Tibial nerve (tissue), 4 donors: ENCODE measurements around the gene FAM25A. TPM values are rescaled to one million over a fixed set of nuclear protein-coding genes. Genes with fewer than 3 reads are reported as not detected.
A peak's percentile ranks its signal among the peaks of the same experiment; 100 is the strongest.

Experiments used
- DNase-seq, 2 donors: peaks; one replicate each; pipeline ENCODE4 v3.0.0-alpha.2; 2019; ENCODE audit warnings: low spot score in 2 of 2
- H3K27ac ChIP-seq, 4 donors: fragments of 200-600 bp; sonication (generic) in 3 of 4; one replicate each; pipeline ENCODE4 v1.5.1; 2017 to 2019; ENCODE audit warnings: mild to moderate bottlenecking in 1 of 4
- H3K27me3 ChIP-seq, 2 donors: fragments of 200-600 bp; sonication (generic) in 1 of 2; one replicate each; pipeline versions ENCODE4 v1.5.1 to v1.6.0; 2017 to 2019
- H3K36me3 ChIP-seq, 3 donors: fragments of 200-600 bp; sonication (generic); one replicate each; pipeline ENCODE4 v1.5.1; 2018 to 2019
- H3K4me1 ChIP-seq, 4 donors: fragments of 200-600 bp; sonication (generic) in 3 of 4; one replicate each; pipeline ENCODE4 v1.5.1; 2017 to 2019
- H3K4me3 ChIP-seq, 4 donors: fragments of 200-600 bp; sonication (generic) in 3 of 4; one replicate each; pipeline ENCODE4 v1.5.1; 2017 to 2019; ENCODE audit warnings: mild to moderate bottlenecking in 1 of 4, moderate library complexity in 1 of 4
- H3K9me3 ChIP-seq, 4 donors: fragments of 200-600 bp; sonication (generic) in 3 of 4; one replicate each; pipeline ENCODE4 v1.5.1; 2017 to 2019
- EP300 ChIP-seq, 2 donors: sonication (generic); formaldehyde crosslinking; IDR thresholded peaks; one replicate each; pipeline ENCODE4 v1.6.1; 2017; ENCODE audit warnings: antibody characterized with exemption in 2 of 2, mild to moderate bottlenecking in 1 of 2
- POLR2A ChIP-seq, 2 donors: fragments of 450-650 bp; IDR thresholded peaks; one replicate each; pipeline ENCODE4 v1.6.1; 2017; ENCODE audit warnings: antibody characterized with exemption in 2 of 2, mild to moderate bottlenecking in 2 of 2, moderate library complexity in 2 of 2
- WGBS, 2 donors: methylation state at CpG; one replicate each; pipeline ENCODE4 v1.1.5; 2018; 5-methylcytosine and 5-hydroxymethylcytosine counted together
- total RNA-seq, 4 donors: library from RNA; depleted of rRNA; stranded (reverse); fragments of >200 nt; gene quantifications; one replicate each; pipeline ENCODE4 v1.1.0, GENCODE V29; 2016
- TF ChIP-seq, protein P1 (sequence below), 5 experiments: fragments of 200-600 bp in 3 of 5; fragments of 450-650 bp in 2 of 5; sonication (generic) in 3 of 5; IDR thresholded peaks; one replicate each; pipeline ENCODE4 v1.5.1; 2016 to 2019; ENCODE audit warnings: antibody characterized with exemption in 5 of 5, mild to moderate bottlenecking in 3 of 5, moderate library complexity in 2 of 5

Gene FAM25A
- total RNA-seq, 4 donors from 2014 or later = not detected

DNA sequence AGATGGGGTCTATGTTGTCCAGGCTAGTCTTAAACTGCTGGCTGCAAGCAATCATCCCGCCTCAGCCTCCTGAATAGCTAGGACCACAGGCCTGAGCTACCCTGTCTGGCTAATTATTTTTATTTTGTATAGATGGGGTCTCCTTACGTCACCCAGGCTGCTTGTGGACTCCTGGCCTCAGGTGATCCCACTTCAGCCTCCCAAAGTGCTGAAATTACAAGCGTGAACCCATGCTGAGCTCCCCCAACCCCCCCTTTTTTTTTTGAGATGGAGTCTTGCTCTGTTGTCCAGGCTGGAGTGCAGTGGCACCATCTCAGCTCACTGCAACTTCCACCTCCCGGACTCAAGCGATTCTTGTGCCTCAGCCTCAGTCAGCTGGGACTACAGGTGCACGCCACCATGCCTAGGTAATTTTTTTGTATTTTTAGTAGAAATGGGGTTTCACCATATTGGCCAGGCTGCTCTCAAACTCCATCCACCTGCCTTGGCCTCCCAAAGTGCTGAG, 25.4 kb downstream of the FAM25A start:
- H3K27ac ChIP-seq = no peak overlapping the region
- H3K4me3 ChIP-seq = no peak overlapping the region
- TF ChIP-seq POLR2A (IDR thresholded peaks at IDR 0.05) = no peak
- TF ChIP-seq, protein P1, sequence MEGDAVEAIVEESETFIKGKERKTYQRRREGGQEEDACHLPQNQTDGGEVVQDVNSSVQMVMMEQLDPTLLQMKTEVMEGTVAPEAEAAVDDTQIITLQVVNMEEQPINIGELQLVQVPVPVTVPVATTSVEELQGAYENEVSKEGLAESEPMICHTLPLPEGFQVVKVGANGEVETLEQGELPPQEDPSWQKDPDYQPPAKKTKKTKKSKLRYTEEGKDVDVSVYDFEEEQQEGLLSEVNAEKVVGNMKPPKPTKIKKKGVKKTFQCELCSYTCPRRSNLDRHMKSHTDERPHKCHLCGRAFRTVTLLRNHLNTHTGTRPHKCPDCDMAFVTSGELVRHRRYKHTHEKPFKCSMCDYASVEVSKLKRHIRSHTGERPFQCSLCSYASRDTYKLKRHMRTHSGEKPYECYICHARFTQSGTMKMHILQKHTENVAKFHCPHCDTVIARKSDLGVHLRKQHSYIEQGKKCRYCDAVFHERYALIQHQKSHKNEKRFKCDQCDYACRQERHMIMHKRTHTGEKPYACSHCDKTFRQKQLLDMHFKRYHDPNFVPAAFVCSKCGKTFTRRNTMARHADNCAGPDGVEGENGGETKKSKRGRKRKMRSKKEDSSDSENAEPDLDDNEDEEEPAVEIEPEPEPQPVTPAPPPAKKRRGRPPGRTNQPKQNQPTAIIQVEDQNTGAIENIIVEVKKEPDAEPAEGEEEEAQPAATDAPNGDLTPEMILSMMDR (IDR thresholded peaks at IDR 0.05) = no peak
- TF ChIP-seq EP300 (IDR thresholded peaks at IDR 0.05) = no peak
- 95 to 100% methylated on average over 6 of the region's 6 CpGs for WGBS, 2 donors
- H3K27me3 ChIP-seq = no peaks in the 10 kb centered on the region
- no peak for DNase-seq
- H3K4me1 ChIP-seq = no peaks in the 10 kb centered on the region
- peaks cover 0 to 78% (median 0%) of the 10 kb centered on the region in 3 donors for H3K36me3 ChIP-seq
- H3K9me3 ChIP-seq = peaks cover 0 to under 1% (median 0%) of the 10 kb centered on the region in 4 donors

DNA sequence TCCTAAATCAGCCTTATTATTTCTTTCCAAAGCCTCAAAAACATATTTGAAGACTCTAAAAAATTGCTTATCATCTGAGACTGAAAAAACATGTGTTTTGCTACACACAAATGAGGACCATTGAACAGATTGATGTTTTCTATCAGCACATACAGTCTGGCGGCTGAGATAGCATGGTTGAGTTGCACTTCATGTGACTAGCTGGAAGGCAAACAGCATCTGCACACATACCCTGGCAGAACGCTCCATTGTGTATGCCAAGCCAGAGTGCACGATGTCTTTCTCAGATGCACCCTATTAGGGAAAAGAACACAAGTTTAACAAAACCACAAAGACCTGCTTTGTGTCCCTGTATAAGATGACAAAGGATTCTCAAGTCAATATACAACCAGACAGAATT, 33.0 kb downstream of the FAM25A start:
- TF ChIP-seq, protein P1 (IDR thresholded peaks at IDR 0.05) = no peak
- TF ChIP-seq EP300 (IDR thresholded peaks at IDR 0.05) = peak; percentile 13 to 55
- TF ChIP-seq POLR2A (IDR thresholded peaks at IDR 0.05) = no peak

DNA sequence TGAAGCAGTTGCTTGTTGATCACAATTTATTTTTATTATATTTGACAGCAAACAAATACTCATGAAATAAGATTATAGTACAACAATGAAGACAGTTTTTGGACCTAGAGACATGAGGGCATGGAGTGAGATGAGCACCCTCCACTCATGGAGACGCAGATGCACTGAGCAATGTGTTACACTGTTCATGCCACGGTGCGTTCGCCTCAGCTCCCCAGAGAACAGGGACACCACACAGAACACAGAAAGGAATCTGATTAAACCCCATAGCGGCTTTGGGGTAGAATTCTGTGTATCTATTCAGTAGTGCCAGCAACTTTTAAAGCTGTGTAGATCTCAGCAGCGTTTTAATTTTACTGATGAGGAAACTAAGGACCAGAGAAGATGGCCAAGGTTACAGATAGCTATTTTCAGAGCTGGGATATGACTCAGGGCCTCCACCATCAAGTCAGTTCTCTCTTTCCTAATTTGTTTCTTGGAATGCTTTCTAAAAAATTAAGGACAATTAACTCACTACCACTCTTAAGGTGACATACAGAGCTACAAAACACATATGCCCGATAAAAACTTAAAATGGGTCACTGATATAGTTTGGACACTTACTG, 33.6 kb downstream of the FAM25A start:
- Histone ChIP-seq H3K27me3 (no peaks in the 10 kb centered on the region), H3K9me3 (no peaks in the 10 kb centered on the region), H3K27ac (peak overlapping the region in 2 of 4 donors; percentile 56), H3K4me1 (peaks cover 0 to 19% (median 2%) of the 10 kb centered on the region in 4 donors), H3K4me3 (no peak overlapping the region), H3K36me3 (peaks cover 0 to 94% (median 26%) of the 10 kb centered on the region in 3 donors)
- TF ChIP-seq POLR2A (IDR thresholded peaks at IDR 0.05) (no peak), EP300 (IDR thresholded peaks at IDR 0.05) (no peak)
- TF ChIP-seq, protein P1 (IDR thresholded peaks at IDR 0.05) = no peak
- DNase-seq = no peak
- 86 to 88% methylated on average over 7 of the region's 7 CpGs for WGBS, 2 donors

More for the DNA sequence above, 33.0 kb downstream of the FAM25A start:
- H3K4me1 ChIP-seq = peaks cover 0 to 14% (median 2%) of the 10 kb centered on the region in 4 donors
- H3K36me3 ChIP-seq = peaks cover 0 to 94% (median 20%) of the 10 kb centered on the region in 3 donors
- DNase-seq = peak in 1 of 2 donors; percentile 13
- WGBS, 2 donors = 36 to 50% methylated on average over 3 of the region's 3 CpGs
- H3K27ac ChIP-seq = peak overlapping the region in 2 of 4 donors; percentile 38 to 56
- H3K9me3 ChIP-seq = no peaks in the 10 kb centered on the region
- no peaks in the 10 kb centered on the region for H3K27me3 ChIP-seq
- H3K4me3 ChIP-seq = no peak overlapping the region

DNA sequence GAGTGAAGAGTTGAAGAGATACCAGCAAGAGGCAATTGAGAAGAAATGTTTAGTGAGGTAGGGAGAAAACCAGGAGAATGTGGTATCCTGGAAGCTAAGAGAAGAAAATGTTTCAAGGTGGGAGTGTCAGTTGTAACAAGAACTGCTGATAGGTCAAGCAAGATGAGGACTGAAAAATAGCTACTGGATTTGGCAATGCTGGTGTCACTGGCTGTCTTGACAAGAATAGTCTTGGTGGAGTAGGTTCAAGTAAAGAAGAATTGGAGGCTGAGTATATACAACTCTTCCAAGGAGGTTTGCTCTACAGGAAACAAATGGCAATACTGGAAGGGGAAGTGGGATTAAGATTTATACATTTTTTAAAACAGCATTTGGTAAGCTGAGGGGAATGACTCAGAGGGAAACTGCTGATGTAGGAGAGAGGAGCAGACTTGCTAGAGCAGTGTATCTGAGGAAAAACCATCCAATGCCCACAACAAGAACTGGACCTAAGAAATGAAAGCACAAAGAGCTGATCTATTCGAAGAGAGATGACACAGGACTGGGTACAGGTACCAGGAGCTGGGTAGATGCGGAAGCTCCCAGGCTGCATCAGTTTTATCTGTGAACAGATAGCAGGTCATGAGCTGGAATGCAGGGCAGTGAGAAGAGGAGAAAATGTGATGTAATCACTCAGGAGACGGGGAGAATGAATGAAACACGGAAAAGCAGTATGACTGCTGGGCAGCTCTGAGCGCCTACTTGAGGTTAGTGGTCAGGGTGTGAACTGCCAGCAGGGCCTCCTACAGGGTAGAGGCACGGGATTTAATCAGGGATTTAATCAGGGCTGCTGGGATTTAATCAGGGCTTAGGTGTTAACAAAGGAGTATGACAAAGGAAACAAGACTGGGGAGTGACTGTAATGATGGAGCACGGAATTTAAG, 34.5 kb downstream of the FAM25A start:
- H3K9me3 ChIP-seq = no peaks in the 10 kb centered on the region
- H3K27ac ChIP-seq = peak overlapping the region in 2 of 4 donors; percentile 56
- peaks cover 0 to 95% (median 27%) of the 10 kb centered on the region in 3 donors for H3K36me3 ChIP-seq
- DNase-seq = no peak
- 66 to 78% methylated on average over 7 of the region's 7 CpGs for WGBS, 2 donors
- no peaks in the 10 kb centered on the region for H3K27me3 ChIP-seq
- peak overlapping the region in 1 of 4 donors; percentile 1 for H3K4me3 ChIP-seq
- peaks cover 0 to 22% (median 2%) of the 10 kb centered on the region in 4 donors for H3K4me1 ChIP-seq
- TF ChIP-seq EP300 (IDR thresholded peaks at IDR 0.05) (peak in 1 of 2 donors; percentile 30), POLR2A (IDR thresholded peaks at IDR 0.05) (no peak)
- TF ChIP-seq, protein P1 (IDR thresholded peaks at IDR 0.05) = peak in 1 of 5 experiments; percentile 11
